DMS153 (cell line): ENCODE results near the gene TMEM213.

Experiments
- DNase-seq: peaks from one replicate; lab custom pipeline; 2025; lab: John Stamatoyannopoulos, UW

The TMEM213 gene

GRCh38 chr7:138842111-138842510 is 44.3 kb downstream of the TMEM213 start:
- no peak for DNase-seq

- no peak for DNase-seq
Observed at GRCh38 chr7:138843632-138844580, 46.1 kb downstream of the TMEM213 start.

DNA sequence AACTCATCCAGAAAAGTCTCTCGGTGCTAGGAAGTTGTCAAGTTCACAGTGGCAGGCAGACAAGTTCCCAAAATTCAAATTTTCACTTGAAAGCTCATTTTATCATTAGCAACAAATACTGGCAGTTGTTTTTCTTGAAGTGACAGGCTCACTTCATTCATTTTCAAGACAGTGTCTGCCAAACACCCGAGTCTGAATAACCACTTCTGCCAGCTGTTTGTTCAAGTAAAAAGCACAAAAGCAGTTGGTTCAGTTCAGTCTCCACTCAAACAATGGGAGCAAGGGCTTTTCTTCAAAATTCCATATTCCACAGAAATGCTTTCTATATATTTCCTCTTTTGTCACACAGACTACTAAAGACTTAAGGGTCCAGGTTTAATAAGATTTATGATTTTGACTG is 47.9 kb downstream of the TMEM213 start:
- DNase-seq, result no peak

DNA sequence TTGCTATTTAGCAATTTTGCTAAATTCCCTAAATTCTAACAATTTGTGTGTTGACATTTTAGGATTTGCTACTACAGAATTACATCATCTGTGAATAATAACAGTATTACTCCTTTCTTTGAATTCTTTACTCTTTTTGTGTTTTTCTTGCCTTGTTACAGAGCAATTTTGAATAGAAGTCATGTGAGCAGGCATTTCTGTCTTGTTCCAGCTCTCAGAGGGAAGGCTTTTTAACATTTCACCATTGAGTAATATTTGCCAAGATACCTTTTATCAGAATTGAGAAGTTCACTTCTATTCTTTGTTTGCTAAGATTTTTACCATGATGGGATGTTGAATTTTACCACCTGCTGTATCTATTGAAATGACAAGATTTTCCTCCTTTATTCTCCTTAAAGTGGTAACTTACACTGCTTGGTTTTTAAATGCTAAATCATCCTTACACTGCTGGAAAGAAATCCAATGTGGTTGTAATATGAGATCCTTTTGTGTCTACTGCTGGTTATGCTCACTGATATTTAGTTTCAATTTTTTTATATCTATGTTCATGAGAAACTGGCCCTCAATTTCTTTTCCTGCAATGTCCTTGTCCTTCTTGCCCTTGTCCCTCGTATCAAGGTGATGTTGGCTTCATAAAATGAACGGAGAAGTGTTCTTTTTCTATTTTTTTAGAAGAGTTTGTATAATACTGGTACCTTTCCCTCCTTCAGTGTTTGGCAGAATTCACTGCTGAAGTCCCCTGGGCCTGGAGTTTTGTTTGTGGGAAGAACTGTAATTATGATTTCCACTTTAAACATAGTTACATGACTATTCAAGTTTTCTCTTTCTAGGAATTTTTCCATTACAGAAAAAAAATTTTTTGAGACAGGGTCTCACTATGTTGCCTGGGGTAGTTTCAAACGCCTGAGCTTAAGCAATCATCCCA is 50.5 kb downstream of the TMEM213 start:
- no peak for DNase-seq

DNA sequence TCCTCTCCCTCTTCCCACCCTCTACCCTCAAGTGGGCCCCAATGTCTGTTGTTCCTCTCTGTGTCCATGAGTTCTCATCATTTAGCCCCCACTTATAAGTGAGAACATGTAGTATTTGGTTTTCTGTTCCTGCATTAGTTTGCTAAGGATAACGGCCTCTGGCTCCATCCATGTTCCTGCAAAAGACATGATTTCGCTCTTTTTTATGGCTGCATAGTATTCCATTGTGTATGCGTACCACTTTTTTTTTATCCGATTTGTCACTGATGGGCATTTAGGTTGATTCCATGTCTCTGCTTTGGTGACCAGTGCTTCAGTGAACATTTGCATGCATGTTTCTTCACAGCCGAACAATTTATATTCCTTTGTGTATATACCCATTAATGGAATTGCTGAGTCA is 51.9 kb downstream of the TMEM213 start:
- DNase-seq, result no peak

- DNase-seq, result no peak
Observed at GRCh38 chr7:138852469-138852868, 54.7 kb downstream of the TMEM213 start.

GRCh38 chr7:138853448-138853847 is 55.7 kb downstream of the TMEM213 start:
- no peak for DNase-seq

DNA sequence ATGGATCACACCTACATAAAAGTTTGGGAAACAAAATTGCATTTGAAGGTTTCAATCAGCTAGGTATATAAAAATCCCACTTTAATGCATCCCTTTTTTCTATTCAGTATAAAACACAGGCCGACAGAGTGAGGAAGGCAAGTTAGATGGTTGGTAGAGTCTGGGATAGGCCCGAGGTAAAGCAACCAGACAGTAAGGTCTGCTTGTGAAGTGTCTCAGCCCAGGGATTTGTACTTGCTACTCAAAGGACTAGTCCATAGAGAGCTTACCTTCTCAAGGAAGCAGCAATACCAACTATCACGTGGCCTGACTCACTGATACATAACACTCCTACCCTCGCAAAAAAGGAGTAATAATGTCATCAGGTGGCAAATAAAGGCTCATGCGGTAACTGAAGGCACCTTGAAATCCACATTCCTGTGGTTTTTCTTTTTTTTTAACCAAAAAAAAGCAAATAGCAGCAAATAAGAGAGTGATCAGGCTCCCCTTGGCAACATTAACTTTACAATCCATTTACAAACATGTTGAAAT is 56.4 kb downstream of the TMEM213 start:
- DNase-seq, result no peak

GRCh38 chr7:138857728-138858127 is 59.9 kb downstream of the TMEM213 start:
- DNase-seq, result no peak

GRCh38 chr7:138861051-138861450 is 63.3 kb downstream of the TMEM213 start:
- DNase-seq, result no peak

GRCh38 chr7:138863931-138864330 is 66.1 kb downstream of the TMEM213 start:
- DNase-seq, result no peak

- DNase-seq, result no peak
Observed at GRCh38 chr7:138864667-138865066, 66.9 kb downstream of the TMEM213 start.

DNA sequence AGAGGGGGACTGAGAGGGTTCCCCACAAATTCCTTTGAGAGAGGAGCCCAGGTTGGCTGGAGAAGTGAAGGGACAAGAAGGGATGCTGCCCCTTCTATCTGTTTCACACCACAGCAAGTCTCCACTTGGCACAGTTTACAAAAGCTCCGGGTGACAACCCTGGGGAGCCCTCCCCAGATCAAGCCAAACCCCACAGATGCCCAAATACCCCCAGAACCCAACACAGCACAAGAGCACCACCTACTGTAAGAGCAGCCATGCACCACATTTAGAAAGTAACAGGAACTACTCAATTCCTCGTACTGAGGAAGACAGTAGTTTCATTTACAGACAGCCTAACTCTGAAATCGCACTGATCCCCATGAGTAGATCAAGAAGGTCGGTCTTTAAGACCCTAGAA is 68.0 kb downstream of the TMEM213 start:
- no peak for DNase-seq

DNA sequence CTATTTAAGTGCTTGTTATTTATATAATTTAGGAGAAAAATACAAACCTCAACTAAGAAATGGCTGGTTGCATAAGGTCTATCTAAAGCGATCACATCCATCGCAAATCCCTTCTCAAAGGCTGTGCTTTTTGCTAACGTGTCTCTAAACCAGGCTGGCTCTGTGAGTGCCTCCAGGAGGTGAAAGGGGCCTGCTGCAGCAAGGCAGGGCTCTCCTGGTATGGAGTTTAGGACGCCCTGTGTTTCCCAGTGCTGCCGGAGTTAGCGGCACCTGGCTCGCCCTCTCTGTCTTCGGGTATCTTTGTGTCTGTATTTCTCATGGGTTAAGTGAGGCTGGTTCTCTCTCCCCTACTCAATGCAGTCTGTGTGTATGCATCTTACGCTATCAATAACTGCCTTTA is 68.6 kb downstream of the TMEM213 start:
- DNase-seq, result no peak

DNA sequence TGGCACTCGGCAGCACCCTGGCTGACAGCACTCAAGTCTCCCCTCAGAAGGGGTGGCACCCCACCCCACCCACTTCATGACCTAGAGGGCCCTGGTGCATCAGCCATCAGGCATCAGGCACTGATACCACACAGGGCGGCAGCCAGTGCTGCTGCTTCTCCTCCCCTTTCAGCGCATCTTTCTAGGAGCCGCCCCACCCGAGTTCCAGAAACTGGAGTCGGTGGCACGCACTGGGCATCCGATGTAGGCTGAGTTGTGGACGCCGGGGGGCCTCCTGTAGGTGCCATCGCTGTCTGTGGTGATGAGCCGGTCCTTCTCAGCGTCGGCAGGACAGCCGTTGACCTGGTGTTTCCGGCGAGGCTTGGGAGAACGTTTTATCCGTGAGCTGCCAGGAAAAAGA is 70.0 kb downstream of the TMEM213 start:
- no peak for DNase-seq

- no peak for DNase-seq
Observed at GRCh38 chr7:138868711-138869110, 70.9 kb downstream of the TMEM213 start.

GRCh38 chr7:138869353-138869752 is 71.6 kb downstream of the TMEM213 start:
- no peak for DNase-seq

- DNase-seq, result no peak
Observed at GRCh38 chr7:138871065-138871813, 73.4 kb downstream of the TMEM213 start.

DNA sequence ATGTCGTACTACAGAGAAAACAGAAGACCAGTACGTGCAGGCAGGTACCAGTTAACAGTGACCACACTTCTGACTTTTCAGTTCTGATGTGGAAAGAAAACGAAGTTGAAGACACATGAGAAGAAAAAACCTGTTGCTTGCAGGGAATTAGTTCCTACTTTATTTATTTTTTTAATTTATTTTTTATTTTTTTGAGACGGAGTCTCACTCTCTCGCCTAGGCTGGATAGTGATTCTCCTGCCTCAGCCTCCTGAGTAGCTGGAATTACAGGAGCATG is 74.0 kb downstream of the TMEM213 start:
- no peak for DNase-seq

DNA sequence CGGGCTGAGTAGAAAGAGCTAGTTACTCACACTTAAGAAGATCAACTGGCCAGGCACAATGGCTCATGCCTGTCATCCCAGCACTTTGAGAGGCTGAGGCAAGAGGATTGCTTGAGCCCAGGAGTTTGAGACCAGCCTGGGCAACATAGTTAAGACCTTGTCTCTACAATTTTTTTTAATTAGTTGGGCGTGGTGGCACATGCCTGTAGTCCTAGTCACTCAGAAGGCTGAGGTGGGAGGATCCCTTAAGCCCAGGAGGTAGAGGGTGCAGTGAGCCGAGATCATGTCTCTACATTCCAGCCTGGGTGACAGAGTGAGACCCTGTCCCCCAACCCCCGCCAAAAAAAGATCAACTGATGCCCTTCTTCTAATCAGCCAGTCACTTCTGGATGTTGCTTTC is 74.8 kb downstream of the TMEM213 start:
- no peak for DNase-seq

DNA sequence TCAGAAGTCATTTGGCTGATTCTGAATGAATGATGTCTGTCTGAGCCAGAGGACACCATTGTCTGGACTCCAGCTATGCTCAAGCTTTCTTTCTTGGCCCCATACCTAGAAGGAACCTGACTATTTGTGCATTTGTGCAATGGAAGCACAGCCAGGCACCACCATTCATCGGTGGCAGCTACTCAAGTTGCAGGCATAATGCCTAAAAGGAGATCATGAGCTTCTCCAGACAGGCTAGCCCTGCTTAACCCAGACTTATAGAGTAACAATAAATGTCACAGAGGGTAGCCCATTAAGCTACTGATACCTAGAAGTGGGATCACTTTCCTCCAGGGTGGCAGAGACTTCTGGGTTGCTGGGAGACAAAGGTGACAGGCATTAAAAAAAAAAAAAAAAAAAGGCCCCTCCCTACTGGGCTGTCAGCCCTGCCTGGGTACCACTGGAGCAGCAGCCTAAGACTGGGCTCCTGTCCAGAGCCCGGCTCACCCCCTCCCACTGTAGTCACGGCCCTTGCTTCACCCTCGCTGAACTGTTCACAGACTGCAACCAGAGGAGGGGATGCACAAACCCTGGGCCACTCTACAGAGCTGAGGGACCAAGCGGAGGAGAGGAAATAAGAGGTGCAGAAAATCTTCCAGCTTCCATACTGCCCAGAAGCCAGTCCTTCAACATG is 75.6 kb downstream of the TMEM213 start:
- no peak for DNase-seq

- DNase-seq, result no peak
Observed at GRCh38 chr7:138875794-138876193, 78.0 kb downstream of the TMEM213 start.
